Measurements from ENCODE around the gene AHDC1.

The AHDC1 gene

DNA sequence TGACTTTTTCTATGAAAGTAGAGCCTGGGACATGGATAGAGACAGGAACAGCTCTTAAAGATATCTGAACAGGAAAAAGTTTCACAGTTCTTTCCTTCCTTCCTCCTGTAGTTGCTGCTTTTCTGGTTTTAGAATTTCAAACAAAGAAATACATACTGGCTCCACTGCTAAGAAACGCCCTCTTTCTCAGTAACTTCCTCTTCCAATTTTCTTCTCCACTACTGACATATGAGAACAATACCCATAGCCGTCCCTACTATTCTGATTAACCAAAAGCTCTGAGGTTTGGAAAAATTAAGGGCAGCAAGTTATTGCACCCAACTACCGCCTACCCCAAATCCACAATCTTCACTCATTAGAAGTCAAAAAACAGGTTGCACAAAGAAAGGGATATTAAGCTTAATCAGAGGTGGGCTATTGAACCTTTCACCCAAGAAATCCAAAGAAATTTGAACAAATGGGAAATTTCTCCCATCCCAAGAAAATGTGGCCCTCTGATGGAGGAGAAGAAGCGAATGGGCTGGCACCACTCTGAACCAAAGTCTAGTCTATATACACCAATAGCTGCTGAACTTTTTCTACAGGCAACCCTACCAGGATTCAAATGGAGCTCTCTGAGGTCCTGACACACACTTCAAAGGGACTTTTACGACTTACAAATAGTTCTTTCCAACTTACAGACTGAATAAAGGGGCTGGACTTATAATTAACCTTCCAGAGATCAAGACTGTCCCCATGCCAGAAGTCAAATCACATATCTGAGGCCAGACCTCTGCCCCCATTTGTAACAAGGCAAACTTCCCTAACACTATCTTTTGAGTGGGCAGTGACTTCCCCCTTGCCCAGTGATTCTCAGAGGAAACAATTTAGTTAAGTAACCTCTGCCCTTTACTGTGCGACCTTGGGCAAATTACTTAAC is 115.7 kb downstream of the AHDC1 start:
- DNase-seq, result peak; percentile 18
- Histone ChIP-seq H3K27ac (ENCODE audit: low read length) (peak overlapping the region; percentile 79), H3K27me3 (ENCODE audit: insufficient read depth, low read length, poor library complexity) (no peaks in the 10 kb centered on the region)

DNA sequence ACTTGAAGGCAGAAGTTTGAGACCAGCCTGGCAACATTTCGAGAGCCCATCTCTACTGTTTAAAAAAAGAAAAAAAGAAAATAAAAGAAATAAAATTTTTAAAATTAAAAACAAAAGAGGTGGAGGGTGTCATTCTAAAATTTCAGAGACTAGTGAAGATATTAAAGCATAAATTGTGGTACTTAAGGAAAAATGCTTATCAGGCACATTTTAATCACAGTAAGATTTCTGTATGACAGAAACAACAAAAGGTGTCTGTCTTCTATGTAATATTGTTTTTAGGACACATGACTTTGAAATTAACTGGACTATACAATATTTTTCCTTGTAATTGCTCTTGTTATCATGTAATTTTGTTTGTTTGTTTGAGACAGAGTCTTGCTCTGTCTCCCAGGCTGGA is 118.6 kb downstream of the AHDC1 start:
- Histone ChIP-seq H3K4me3 (ENCODE audit: low read depth in 1 of 2, low read length in 2 of 2) (no peak overlapping the region), H3K9ac (ENCODE audit: low read depth, low read length) (no peak overlapping the region), H3K9me3 (ENCODE audit: insufficient read depth, low read length, severe bottlenecking) (no peaks in the 10 kb centered on the region), H3K36me3 (ENCODE audit: insufficient read depth, low read length) (peaks cover 10% of the 10 kb centered on the region), H3K4me1 (ENCODE audit: insufficient read depth, low read length) (peaks cover 17% of the 10 kb centered on the region), H4K20me1 (ENCODE audit: insufficient read depth, low read length) (peaks cover 23% of the 10 kb centered on the region), H3K79me2 (ENCODE audit: insufficient read depth, low read length) (peaks cover 92% of the 10 kb centered on the region), H3K27me3 (ENCODE audit: insufficient read depth, low read length, poor library complexity) (no peaks in the 10 kb centered on the region), H3K4me2 (ENCODE audit: insufficient read depth, low read length) (no peak overlapping the region), H3K27ac (ENCODE audit: low read length) (no peak overlapping the region), H2AFZ (ENCODE audit: low read depth, low read length) (no peak overlapping the region)
- no peak for TF ChIP-seq EZH2 (IDR thresholded peaks at IDR 0.05; ENCODE audit: borderline replicate concordance, low read depth, low read length, severe bottlenecking)
- TF ChIP-seq, protein P1, sequence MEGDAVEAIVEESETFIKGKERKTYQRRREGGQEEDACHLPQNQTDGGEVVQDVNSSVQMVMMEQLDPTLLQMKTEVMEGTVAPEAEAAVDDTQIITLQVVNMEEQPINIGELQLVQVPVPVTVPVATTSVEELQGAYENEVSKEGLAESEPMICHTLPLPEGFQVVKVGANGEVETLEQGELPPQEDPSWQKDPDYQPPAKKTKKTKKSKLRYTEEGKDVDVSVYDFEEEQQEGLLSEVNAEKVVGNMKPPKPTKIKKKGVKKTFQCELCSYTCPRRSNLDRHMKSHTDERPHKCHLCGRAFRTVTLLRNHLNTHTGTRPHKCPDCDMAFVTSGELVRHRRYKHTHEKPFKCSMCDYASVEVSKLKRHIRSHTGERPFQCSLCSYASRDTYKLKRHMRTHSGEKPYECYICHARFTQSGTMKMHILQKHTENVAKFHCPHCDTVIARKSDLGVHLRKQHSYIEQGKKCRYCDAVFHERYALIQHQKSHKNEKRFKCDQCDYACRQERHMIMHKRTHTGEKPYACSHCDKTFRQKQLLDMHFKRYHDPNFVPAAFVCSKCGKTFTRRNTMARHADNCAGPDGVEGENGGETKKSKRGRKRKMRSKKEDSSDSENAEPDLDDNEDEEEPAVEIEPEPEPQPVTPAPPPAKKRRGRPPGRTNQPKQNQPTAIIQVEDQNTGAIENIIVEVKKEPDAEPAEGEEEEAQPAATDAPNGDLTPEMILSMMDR (IDR thresholded peaks at IDR 0.05; ENCODE audit: borderline replicate concordance, extremely low read depth, low read length, poor library complexity, severe bottlenecking), result no peak
- ATAC-seq (ENCODE audit: insufficient read depth, low read depth) (no peak), DNase-seq (no peak)

More for the DNA sequence above, 115.7 kb downstream of the AHDC1 start:
- H2AFZ ChIP-seq (ENCODE audit: low read depth, low read length), result no peak overlapping the region
- peak overlapping the region; percentile 91 for H3K9ac ChIP-seq (ENCODE audit: low read depth, low read length)
- no peaks in the 10 kb centered on the region for H3K9me3 ChIP-seq (ENCODE audit: insufficient read depth, low read length, severe bottlenecking)
- H3K4me1 ChIP-seq (ENCODE audit: insufficient read depth, low read length), result peaks cover 22% of the 10 kb centered on the region
- peaks cover 17% of the 10 kb centered on the region for H4K20me1 ChIP-seq (ENCODE audit: insufficient read depth, low read length)
- TF ChIP-seq, protein P1 (IDR thresholded peaks at IDR 0.05; ENCODE audit: borderline replicate concordance, extremely low read depth, low read length, poor library complexity, severe bottlenecking), result no peak
- TF ChIP-seq EZH2 (IDR thresholded peaks at IDR 0.05; ENCODE audit: borderline replicate concordance, low read depth, low read length, severe bottlenecking), result no peak
- H3K4me2 ChIP-seq (ENCODE audit: insufficient read depth, low read length), result peak overlapping the region; percentile 96
- ATAC-seq (ENCODE audit: insufficient read depth, low read depth), result no peak
- peak overlapping the region; percentile 68 to 95; a peak in 3 of 4 replicates for H3K4me3 ChIP-seq (ENCODE audit: low read depth in 1 of 2, low read length in 2 of 2)
- H3K36me3 ChIP-seq (ENCODE audit: insufficient read depth, low read length), result peaks cover 6% of the 10 kb centered on the region
- H3K79me2 ChIP-seq (ENCODE audit: insufficient read depth, low read length), result peaks cover 63% of the 10 kb centered on the region
